T-helper 9 cell (primary cell): ENCODE measurements around the gene FLYWCH1.
"Not testable (repeated sequence)": the region's sequence is repeated elsewhere in the genome, so short reads cannot be mapped to it uniquely, and the experiment has no call there.

Experiments
- DNase-seq: peaks from one replicate; pipeline ENCODE4 v3.0.0-alpha.2; 2020

FLYWCH1 gene

DNA sequence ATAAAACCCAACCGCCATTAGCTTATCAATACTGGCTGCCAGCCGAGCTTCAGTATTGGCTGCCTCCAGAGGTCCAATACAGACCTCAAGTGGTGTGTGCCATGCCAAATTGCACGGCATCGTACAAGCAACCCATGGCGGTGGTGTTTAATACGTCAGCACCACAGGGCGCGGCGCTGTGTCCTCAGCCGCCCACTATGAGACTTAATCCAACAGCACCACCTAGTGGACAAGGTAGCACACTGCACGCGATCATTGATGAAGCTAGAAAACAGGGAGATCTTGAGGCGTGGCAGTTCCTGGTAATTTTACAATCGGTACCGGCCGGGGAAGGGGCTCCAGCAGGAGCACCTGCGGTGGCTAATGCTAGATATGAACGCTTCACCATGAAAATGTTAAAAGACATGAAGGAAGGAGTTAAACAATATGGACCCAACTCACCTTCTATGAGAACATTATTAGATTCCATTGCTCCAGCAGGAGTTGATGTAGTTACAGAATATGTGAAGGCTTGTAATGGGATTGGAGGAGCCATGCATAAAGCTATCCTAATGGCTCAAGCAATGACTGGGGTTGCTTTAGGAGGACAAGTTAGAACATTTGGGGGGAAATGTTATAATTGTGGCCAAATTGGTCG, 15.4 kb downstream of the FLYWCH1 start:
- peak; percentile 85 for DNase-seq

DNA sequence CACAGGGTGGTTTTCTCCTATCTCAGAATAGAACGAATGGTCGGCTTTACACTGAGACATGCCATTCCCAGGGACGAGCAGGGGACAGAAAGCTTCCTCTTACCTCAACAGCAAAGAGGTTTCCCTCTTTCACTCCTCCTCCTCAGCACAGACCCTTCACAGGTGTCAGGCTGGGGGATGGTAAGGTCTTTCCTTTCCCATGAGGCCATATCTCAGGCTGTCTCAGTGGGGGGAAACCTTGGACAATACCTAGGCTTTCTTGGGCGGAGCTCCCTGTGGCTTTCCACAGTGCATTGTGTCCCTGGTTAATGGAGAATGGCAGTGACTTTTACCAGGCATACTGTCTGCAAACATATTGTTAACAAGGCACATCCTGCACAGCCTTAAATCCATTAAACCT, 16.4 kb downstream of the FLYWCH1 start:
- not testable (repeated sequence) for DNase-seq

DNA sequence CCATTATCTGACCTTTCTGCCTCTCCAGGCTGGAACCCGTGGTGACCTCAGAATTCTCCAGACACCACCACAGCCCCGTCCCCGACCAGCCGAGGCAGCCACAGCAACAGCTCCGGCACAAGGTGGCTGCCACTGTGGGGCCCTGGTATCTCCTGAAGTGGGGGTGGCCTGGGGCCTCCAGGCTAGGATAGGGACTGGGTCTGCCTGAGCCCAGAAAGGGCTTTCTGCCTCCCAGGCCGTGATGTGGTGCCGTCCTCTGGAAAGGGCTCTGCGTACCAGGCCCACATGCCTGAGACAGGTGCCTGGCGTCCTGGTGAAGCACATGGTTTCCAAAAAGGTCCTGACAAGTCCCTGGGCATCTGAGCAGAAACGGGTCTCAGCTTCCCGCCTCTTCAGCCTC, 17.1 kb downstream of the FLYWCH1 start:
- DNase-seq, result no peak

DNA sequence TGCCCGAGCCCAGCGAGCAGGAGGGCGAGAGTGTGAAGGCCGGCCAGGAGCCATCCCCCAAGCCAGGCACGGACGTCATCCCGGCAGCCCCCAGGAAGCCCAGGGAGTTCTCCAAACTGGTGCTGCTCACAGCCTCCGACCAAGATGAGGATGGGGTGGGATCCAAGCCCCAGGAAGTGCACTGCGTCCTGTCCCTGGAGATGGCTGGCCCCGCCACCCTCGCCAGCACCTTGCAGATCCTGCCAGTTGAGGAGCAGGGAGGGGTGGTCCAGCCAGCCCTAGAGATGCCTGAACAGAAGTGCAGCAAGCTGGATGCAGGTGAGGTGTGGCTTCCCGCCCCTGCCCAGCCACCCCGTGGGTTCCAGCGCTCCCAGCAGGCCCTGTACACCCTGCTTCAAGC, 18.0 kb downstream of the FLYWCH1 start:
- no peak for DNase-seq

DNA sequence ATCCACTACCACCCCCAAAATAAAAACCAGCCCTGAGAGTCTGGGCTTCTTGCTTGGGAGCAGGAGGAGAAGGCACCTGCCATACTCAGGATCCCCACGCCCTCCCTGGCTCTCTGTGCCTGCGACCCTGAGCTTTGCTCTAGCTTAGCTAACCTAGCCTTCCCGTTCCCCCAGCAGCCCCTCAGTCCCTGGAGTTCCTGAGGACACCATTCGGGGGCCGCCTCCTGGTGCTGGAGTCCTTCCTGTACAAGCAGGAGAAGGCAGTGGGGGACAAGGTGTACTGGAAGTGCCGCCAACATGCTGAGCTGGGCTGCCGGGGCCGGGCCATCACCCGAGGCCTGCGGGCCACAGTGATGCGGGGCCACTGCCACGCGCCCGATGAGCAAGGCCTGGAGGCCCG, 18.5 kb downstream of the FLYWCH1 start:
- DNase-seq, result no peak

DNA sequence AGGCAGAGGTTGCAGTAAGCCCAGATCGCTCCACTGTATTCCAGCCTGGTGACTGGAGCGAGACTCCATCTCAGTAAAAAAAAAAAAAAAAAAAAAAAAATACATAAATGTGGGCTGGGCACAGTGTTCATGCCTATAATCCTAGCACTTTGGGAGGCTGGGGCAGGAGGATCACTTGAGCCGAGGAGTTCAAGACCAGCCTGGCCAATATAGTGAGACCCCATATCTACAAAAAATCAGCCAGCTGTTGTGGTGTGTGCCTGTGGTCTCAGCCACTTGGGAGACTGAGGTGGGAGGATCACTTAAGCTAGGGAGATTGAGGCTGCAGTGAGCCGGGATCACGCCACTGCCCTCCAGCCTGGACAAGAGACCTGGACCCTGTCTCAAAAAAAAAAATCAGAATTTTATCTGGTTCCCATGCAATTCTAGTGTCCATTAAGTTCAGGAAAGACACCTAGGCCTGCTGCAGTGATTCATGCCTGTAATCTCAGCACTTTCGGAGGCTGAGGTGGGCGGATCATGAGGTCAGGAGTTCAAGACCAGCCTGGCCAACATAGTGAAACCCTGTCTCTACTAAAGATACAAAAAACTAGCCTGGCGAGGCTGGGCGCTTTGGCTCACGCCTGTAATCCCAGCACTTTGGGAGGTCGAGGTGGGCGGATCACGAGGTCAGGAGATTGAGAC, 19.6 kb downstream of the FLYWCH1 start:
- not testable (repeated sequence) for DNase-seq

DNA sequence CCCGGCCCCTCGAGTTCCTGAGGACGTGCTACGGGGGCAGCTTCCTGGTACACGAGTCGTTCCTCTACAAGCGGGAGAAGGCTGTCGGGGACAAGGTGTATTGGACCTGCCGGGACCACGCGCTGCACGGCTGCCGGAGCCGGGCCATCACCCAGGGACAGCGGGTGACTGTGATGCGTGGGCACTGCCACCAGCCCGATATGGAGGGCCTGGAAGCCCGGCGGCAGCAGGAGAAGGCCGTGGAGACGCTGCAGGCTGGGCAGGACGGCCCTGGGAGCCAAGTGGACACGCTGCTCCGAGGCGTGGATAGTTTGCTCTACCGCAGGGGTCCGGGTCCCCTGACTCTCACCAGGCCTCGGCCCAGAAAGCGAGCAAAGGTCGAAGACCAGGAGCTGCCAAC, 21.4 kb downstream of the FLYWCH1 start:
- no peak for DNase-seq

DNA sequence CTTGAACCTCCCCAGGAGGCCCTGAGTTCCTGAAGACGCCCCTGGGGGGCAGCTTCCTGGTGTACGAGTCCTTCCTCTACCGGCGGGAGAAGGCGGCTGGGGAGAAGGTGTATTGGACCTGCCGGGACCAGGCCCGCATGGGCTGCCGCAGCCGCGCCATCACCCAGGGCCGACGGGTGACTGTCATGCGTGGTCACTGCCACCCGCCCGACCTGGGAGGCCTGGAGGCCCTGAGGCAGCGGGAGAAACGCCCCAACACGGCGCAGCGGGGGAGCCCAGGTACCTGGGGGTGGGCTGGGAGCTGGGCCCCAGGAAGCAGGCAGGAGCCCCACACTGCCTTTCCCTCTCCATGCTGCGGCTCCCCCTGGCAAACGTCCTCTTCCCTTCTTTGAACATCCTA, 22.0 kb downstream of the FLYWCH1 start:
- DNase-seq, result no peak

DNA sequence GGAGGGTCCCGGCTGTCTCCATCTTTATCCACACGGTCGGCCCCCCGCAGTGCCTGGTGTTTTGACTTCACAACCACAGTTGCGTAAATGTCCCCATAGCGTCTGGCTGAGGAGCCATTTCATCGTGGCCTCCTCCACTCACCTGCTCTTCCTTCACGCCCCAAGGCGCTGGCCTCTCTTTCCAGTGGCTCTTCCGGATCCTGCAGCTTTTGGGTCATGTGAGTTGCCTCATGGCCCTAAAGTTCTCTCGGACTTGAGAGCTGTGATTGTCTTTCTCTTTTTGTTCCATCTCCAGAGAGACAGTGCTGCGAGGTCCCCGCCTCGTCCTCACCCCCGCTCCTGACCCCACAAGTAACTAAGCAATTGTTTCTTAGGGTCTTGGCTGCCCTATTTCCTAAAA, 22.7 kb downstream of the FLYWCH1 start:
- no peak for DNase-seq

DNA sequence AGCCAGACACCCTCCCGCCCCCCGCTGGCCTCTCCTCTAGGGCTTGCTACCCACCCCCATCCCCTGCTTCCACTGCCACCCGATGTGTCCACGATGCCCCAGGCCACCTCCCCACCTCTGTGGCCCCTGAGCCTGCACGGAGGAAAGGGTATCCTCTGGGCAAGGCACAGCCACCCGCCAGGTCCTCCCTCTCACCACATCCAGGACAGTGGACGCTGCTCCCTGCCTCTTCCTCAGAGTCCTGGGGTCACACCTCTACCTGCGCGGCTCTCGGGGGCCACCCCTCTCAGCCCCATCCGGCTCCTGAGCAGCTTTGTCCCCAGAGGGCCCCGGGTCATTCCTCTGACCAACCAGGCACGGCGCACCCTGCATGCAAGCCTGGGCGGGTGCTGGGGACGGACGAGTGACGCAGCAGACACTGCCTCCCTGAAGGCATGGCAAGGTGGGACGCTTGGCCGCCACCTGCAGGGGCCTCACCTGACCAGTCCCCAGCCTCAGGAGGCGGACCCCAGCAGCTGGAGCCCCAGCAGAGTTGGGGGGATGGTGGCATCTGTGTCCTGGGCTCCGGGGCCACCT, 24.8 kb downstream of the FLYWCH1 start:
- DNase-seq, result no peak

DNA sequence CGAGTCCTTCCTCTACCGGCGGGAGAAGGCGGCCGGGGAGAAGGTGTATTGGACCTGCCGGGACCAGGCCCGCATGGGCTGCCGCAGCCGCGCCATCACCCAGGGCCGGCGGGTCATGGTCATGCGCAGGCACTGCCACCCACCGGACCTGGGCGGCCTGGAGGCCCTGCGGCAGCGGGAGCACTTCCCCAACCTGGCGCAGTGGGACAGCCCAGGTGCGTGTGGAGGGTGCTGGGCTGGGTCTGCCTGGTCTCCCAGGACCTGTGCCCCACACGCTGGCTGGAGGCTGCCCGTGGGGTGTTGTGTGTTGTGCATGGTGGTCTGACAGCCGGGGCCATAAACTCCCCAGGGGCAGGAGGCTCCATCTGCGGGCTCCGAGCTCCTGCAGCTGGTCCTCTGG, 25.4 kb downstream of the FLYWCH1 start:
- no peak for DNase-seq

DNA sequence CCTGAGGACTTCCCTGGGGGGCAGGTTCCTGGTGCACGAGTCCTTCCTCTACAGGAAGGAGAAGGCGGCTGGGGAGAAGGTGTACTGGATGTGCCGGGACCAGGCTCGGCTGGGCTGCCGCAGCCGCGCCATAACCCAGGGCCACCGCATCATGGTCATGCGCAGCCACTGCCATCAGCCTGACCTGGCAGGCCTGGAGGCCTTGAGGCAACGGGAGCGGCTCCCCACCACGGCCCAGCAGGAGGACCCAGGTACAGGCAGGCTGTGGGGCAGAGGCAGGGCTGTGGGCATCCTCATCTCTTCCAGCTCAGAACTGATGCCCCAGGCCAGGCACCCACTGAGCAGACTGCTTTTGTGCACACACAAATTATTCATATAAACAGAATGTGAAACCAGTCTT, 26.5 kb downstream of the FLYWCH1 start:
- DNase-seq, result no peak

DNA sequence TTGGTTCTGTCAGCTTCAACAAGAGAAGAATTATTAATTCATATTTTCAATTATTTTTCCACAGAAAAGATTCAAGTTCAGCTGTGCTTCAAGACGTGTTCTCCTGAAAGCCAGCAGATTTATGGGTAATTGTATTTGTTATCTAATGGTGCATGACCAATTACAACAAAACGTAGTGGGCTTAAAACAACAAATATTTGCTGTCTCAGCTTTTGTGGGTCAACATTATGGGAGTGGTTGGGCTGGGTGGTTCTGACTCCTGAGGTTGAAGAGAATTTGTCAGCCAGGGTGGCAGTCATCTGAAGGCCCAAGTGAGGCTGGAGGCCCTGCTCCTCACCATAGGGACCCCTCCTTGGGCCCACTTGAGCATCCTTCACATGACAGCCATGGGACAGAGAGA, 28.2 kb downstream of the FLYWCH1 start:
- no peak for DNase-seq

DNA sequence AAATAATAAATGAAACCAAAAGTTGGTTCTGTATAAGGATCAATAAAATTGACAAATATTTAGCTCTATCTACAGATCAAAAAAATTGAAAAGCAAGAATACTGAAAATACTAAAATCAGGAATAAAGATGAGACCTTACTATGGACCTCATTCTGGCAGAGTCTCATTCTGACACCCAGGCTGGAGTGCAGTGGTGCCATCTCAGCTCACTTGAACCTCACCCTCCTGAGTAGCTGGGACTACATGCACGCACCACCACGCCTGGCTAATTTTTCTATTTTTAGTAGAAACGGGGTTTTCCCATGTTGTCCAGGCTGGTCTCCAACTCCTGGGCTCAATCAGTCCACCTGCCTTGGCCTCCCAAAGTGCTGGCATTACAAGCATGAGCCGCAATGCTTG, 30.3 kb downstream of the FLYWCH1 start:
- no peak for DNase-seq

DNA sequence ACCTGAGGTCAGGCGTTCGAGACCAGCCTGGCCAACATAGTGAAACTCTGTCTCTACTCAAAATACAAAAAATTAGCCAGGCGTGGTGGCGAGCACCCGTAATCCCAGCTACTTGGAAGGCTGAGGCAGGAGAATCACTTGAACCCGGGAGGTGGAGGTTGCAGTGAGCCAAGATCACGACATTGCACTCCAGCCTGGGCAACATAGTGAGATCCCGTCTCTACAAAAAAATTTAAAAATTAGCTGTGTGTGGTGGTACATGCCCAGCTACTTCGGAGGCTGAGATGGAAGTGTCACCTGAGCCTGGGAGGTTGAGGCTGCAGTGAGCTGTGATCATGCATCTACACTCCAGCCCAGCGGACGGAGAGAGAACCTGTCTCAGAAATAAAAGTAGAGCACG, 32.0 kb downstream of the FLYWCH1 start:
- DNase-seq, result not testable (repeated sequence)

DNA sequence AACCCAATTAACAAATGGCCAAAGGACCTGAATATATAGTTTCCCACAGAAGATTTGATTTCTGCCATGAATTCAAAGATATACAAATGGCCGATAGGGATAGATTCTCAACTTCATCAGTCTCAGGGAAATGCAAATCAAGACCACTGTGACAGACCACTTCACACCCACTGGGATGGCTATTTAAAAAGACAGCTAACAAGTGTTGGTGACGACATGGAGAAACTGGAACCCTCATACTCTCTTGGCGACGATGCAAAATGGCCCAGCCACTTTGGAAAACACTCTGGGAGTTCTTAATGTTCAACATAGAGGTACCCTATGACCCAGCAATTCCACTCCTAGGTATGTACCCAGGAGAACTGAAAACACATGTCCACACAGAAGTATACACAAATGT, 34.9 kb downstream of the FLYWCH1 start:
- DNase-seq, result no peak

DNA sequence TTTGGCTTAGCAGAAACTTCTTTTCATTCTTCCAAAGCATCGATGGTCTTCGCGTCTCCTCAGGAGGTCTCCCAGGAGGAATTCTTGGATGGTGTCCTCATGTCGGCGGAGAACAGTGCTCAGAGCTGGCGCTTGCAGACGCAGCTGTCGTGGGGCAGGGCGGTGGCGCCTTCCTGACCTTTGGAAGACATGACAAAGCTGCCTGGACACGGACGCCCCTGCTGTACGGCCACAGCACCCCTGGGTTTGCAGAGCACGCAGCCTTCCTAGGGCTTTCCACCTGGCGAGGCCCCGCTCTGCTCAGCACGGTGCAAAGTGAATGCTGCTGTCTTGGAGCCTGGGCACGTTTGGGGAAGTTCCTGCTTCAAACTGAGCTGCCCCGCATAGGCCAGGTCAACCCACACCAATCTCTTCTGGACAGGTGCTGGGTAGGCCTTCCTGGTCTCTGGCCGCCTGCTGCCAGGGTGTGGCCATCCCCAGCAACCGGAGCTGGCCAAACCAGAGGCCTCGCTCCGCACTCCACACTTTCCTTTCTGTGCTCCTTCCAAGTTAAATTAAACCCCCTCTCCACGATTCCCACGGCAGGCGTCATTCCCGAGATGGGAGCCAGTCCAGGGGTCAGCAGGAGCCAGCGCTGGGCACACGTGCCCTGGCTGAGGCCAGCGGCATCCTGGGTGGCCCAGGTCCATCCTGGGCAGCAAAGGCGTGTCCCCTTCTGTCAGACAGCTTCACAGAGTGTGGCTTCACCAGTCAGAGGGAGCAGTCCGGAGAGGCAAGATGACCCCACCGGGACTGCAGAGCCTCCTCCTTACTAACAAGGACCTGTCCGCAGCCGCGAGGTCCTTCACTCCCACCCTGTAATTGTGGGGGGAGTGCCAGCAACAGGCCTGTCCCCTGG, 37.3 kb downstream of the FLYWCH1 start:
- no peak for DNase-seq

DNA sequence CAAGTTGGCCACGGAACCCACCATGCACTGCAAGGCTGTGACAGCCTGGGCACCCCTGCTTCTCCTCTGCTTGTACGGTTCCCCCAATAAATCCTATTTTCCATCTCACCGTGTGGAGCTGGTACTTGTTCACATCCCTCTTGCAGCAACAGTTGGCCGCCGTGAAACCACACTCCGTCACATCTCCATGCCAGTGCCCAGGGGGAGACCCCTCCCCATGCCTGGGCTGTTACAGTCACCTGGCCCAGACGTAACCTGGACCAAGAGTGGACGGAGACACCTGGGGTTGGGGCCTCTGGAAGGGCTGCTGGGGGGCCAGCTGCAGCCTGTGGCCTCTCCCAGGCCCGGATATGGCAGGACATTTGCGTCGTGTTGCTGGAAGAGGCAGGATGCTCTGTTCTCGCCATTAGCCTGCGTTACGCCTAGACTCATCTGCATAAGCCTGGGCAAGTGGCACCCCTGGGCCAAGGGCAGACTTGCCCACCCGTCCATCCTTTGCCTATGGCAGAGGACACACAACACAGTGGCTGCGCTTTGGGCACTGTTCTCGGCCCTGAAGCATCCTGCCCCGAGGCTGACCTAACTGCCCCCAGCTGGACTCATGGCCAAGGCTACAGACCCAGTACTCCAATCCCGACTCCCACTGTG, 38.1 kb downstream of the FLYWCH1 start:
- DNase-seq, result no peak

DNA sequence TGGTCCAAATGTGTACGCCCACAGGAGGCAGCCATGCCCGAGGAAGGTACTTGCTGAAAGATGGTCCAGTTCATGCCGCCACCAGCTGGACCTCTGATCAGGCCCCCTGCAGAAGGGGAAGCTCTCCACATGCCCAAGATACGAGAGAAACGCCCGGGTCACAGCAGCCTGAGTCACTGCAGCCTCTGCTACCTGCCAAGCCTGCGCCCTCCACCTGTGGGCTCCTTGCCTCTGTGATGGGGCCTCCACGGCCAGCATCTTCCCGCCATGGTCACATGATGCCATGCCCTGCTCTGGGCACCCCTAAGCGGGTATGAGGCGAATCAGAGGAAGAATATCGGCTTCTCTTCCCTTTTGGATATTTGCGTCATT, 38.6 kb downstream of the FLYWCH1 start:
- no peak for DNase-seq

DNA sequence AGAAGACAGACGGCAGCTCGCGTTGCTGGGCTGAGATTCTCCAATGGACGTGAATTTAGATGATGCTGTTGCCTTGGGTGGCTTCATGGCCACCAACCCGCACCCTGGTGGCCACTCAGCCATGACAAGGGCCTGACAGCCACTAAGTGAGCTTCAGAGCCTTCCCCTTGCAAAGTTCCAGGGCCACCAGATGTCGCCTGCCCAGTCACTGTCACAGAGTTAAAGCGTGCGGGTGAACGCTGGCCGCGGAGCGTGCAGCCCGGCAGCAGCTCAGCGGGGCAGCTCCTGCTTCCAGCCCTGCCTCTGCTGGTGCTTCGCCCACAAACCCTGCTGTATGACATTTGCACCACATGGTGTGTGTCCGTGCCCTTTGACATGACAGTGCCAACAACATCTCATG, 39.0 kb downstream of the FLYWCH1 start:
- no peak for DNase-seq

DNA sequence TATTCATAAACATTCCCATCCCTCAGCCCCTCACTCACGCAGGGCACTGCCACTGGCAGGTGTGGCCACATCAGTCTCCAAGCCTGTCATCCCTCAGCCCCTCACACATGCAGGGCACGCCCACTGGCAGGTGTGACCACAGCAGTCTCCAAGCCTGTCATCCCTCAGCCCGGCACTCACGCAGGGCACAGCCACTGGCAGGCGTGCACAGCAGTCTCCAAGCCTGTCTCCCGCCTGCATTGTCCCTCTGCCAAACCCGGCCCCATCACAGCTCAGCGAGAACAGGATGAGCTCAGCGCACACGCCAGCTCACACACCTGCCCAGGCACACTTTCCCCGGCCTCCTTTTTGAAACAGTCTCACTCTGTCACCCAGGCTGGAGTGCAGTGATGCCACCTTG, 40.9 kb downstream of the FLYWCH1 start:
- no peak for DNase-seq

DNA sequence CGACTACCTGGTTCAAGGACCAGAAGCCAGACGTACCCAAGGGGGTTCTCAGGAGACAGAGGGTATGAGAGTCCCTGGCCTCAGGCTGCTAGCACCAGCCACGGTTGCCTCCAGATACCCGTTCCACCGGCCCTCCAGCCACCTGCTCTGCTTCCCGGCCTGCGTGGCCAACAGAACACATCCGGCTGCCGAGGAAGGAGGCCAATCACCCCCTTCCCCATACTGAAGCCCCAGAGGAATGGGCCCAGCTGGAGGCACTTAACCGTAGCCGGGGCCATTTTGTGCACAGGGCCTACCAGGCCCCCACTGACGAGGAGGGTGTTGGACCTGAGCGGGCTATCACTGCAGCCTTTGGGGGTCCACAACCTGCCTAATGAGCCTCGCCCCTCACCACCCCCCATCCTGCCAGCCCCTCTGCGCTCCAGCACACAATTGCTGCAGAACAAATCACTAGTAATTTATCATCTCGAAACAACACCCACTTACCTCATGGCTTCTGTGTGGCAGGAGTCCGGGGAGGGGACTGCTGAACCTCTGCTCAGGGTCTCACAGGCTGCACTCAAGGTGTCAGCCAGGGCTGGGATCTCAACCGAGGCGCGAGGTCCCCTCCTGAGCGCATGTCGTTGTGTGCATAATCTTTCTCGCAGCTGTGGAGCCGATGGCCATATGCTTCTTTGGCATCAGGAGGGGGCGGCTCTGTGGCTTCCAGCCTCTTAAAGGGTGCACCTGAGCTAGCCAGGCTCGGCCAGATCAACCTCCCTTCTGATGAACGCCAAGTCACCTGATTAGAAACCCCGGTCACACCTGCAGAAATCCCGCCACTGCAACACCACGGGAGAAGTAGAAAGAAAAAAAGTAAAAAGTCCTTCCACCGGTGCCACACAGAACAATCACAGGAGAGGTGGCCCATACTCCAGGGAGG, 42.2 kb downstream of the FLYWCH1 start:
- DNase-seq, result no peak
